K562 (cell line): Measurements from ENCODE around the gene NBEA.

ENCODE experiments used
- GABPA ChIP-seq: fragments of 200-800 bp; sonication (Bioruptor generic); conservative IDR thresholded peaks from 2 replicates; pipeline ENCODE4 v1.6.1; 2016; ENCODE audit warnings: low read depth, missing genetic modification characterization, missing compliant biosample characterization
- JUN ChIP-seq, 2 experiments: sonication (generic) in 1 of 2; formaldehyde crosslinking in 1 of 2; IDR thresholded peaks; 2 replicates each; pipeline versions ENCODE4 v1.6.1 to v1.8.0; 2012 to 2022; ENCODE audit warnings: borderline replicate concordance in 2 of 2, mild to moderate bottlenecking in 2 of 2, improper control_type of control experiment in 1 of 2, low read depth in 1 of 2, low read length in 1 of 2, missing genetic modification reagents in 1 of 2
- MEF2A ChIP-seq: IDR thresholded peaks from 2 replicates; pipeline ENCODE4 v1.6.1; 2011; ENCODE audit warnings: low read depth, mild to moderate bottlenecking, low read length, moderate library complexity; ENCODE audit not compliant: control insufficient read depth
- RAD21 ChIP-seq, 2 experiments: fragments of 250-450 bp in 1 of 2; fragments of 450-650 bp in 1 of 2; sonication (Bioruptor Pico) in 1 of 2; formaldehyde crosslinking in 1 of 2; IDR thresholded peaks in 1 of 2; conservative IDR thresholded peaks in 1 of 2; 2 replicates each; pipeline versions ENCODE4 v1.4.0 to v1.8.0; 2020 to 2022; ENCODE audit warnings: mild to moderate bottlenecking in 2 of 2, moderate library complexity in 1 of 2
- SMAD4 ChIP-seq: fragments of 250-450 bp; sonication (Bioruptor Pico); conservative IDR thresholded peaks from 2 replicates; pipeline ENCODE4 v1.8.0; 2021; ENCODE audit warnings: inconsistent platforms, mild to moderate bottlenecking, moderate library complexity
- SMARCC2 ChIP-seq: fragments of 450-650 bp; IDR thresholded peaks from 2 replicates; pipeline ENCODE4 v1.6.1; 2017; ENCODE audit warnings: antibody characterized with exemption, moderate library complexity, mild to moderate bottlenecking, low read depth
- STAG1 ChIP-seq: sonication (generic); formaldehyde crosslinking; IDR thresholded peaks from 2 replicates; pipeline ENCODE4 v1.5.0; 2020; ENCODE audit warnings: missing genetic modification reagents, borderline replicate concordance
- TF ChIP-seq, protein P1 (sequence below): sonication (generic); formaldehyde crosslinking; IDR thresholded peaks from 2 replicates; pipeline ENCODE4 v1.8.1; 2023; ENCODE audit warnings: mild to moderate bottlenecking, missing genetic modification reagents
- TF ChIP-seq, protein P2 (sequence below), 2 experiments: fragments of 450-650 bp; IDR thresholded peaks; 2 replicates each; pipeline ENCODE4 v1.6.1; 2016; ENCODE audit warnings: mild to moderate bottlenecking in 2 of 2, borderline replicate concordance in 1 of 2, low read depth in 1 of 2, moderate library complexity in 1 of 2
- TF ChIP-seq, protein P3 (sequence below): fragments of 250-450 bp; sonication (Bioruptor Pico); IDR thresholded peaks from 2 replicates; pipeline ENCODE4 v1.5.0; 2021

DNA sequence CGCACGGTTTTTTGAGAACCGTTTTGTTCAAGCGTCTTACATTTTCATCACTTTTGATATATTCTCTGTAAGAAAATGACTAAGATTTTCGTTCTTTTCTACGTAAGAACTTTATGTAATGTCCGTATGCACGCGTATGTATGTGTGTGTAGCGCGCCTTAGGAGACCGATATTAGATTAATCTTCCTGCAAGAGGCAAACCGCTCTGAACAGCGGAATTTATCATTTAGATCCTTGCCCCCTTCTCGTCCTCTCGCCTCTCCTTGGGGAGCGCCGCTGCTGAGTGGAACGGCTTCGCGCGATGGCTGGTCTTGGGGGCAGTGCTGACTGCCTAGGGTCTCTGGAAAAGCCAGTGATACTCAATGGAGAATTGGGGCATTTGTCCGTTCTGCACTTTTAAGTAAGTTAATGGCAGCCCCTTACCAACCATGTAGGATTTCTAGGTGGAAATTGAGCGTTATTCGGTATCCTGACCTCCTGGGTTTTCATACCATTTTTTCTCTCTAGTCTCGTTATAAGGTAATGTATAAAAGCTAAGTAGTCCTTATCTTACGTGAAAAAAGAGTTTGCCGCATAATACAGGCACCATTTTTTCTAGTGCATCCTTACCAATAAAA, 529.7 kb downstream of the NBEA start:
- TF ChIP-seq SMAD4: no peak
- TF ChIP-seq, protein P1, sequence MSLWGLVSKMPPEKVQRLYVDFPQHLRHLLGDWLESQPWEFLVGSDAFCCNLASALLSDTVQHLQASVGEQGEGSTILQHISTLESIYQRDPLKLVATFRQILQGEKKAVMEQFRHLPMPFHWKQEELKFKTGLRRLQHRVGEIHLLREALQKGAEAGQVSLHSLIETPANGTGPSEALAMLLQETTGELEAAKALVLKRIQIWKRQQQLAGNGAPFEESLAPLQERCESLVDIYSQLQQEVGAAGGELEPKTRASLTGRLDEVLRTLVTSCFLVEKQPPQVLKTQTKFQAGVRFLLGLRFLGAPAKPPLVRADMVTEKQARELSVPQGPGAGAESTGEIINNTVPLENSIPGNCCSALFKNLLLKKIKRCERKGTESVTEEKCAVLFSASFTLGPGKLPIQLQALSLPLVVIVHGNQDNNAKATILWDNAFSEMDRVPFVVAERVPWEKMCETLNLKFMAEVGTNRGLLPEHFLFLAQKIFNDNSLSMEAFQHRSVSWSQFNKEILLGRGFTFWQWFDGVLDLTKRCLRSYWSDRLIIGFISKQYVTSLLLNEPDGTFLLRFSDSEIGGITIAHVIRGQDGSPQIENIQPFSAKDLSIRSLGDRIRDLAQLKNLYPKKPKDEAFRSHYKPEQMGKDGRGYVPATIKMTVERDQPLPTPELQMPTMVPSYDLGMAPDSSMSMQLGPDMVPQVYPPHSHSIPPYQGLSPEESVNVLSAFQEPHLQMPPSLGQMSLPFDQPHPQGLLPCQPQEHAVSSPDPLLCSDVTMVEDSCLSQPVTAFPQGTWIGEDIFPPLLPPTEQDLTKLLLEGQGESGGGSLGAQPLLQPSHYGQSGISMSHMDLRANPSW: no peak
- TF ChIP-seq RAD21 (CRISPR knock-in tag; conservative IDR thresholded peaks at IDR 0.05 in 1 of 2, IDR thresholded peaks at IDR 0.05 in 1 of 2): no peak
- TF ChIP-seq MEF2A: no peak
- no peak for TF ChIP-seq GABPA (tag)
- TF ChIP-seq STAG1 (CRISPR knock-in tag): no peak
- TF ChIP-seq, protein P2, sequence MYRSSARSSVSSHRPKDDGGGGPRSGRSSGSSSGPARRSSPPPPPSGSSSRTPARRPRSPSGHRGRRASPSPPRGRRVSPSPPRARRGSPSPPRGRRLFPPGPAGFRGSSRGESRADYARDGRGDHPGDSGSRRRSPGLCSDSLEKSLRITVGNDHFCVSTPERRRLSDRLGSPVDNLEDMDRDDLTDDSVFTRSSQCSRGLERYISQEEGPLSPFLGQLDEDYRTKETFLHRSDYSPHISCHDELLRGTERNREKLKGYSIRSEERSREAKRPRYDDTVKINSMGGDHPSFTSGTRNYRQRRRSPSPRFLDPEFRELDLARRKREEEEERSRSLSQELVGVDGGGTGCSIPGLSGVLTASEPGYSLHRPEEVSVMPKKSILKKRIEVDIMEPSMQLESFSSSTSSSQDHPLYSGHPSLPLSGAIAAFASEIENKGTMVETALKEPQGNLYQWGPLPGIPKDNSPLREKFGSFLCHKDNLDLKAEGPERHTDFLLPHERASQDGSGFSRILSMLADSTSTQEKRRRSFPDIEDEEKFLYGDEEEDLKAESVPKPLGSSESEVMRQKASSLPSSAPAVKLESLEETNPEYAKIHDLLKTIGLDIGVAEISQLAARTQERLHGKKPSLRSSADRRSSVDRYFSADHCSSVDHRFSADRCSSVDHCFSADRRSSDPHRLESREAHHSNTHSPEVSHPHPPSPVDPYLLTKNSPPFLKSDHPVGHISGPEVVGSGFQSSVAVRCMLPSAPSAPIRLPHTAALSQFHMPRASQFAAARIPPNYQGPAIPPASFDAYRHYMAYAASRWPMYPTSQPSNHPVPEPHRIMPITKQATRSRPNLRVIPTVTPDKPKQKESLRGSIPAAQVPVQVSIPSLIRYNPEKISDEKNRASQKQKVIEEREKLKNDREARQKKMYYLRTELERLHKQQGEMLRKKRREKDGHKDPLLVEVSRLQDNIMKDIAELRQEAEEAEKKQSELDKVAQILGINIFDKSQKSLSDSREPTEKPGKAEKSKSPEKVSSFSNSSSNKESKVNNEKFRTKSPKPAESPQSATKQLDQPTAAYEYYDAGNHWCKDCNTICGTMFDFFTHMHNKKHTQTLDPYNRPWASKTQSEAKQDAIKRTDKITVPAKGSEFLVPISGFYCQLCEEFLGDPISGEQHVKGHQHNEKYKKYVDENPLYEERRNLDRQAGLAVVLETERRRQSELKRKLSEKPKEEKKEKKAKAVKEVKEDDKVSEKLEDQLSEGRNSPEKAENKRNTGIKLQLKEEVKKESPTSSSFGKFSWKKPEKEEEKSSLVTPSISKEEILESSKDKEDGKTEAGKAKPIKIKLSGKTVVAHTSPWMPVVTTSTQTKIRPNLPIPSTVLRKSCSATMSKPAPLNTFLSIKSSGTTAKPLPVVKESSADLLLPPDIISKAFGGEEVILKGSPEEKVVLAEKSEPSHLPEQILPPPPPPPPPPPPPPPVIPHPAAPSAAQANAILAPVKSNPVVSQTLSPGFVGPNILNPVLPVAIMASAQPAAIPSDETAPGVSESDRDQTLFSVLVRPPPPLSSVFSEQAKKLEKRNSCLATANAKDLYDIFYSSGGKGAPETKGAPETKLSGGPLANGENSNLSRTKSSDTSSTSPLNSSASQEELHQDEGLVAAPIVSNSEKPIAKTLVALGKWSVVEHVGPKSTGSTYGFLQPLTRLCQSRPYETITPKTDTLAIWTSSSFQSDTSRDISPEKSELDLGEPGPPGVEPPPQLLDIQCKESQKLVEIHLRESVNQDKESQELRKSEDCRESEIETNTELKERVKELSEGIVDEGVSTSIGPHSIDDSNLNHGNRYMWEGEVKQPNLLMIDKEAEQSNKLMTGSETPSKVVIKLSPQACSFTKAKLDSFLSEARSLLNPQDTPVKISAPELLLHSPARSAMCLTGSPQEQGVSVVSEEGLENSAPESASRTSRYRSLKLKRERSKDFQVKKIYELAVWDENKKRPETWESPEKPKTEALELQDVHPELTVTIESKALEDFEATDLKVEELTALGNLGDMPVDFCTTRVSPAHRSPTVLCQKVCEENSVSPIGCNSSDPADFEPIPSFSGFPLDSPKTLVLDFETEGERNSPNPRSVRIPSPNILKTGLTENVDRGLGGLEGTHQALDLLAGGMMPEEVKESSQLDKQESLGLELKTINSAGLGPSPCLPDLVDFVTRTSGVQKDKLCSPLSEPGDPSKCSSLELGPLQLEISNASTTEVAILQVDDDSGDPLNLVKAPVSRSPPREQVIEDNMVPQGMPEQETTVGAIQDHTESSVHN (IDR thresholded peaks at IDR 0.05; ENCODE audit: borderline replicate concordance in 1 of 2, low read depth in 1 of 2): no peak
- TF ChIP-seq SMARCC2: no peak
- TF ChIP-seq, protein P3, sequence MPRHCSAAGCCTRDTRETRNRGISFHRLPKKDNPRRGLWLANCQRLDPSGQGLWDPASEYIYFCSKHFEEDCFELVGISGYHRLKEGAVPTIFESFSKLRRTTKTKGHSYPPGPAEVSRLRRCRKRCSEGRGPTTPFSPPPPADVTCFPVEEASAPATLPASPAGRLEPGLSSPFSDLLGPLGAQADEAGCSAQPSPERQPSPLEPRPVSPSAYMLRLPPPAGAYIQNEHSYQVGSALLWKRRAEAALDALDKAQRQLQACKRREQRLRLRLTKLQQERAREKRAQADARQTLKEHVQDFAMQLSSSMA (CRISPR knock-in tag): no peak
- no peak for TF ChIP-seq JUN (IDR thresholded peaks at IDR 0.05; ENCODE audit: borderline replicate concordance, low read depth, low read length)
- TF ChIP-seq JUN (CRISPR knock-in tag; IDR thresholded peaks at IDR 0.05; ENCODE audit: borderline replicate concordance): no peak
